PC-3 (cell line): ENCODE results near the gene GPR25. TPM values are rescaled to one million over a fixed set of nuclear protein-coding genes. Genes with fewer than 3 reads are reported as not detected.

Experiments
- ATAC-seq: fragments of 200-7000 bp; cut with Tn5 transposase; 2 replicates; pipeline ENCODE4 v1.9.1; 2020; ENCODE audit warnings: mild to moderate bottlenecking, moderate library complexity
- BruUV-seq: library from RNA; stranded (reverse); fragments of 400-500 nt; replicated peaks from 2 replicates; lab custom pipeline; 2021; lab: Mats Ljungman, UMichigan
- CTCF ChIA-PET: fragments of 300-600 bp; sonication (Branson Sonifier 250); formaldehyde crosslinking; loops from one replicate; lab custom pipeline; 2022; ENCODE audit warnings: antibody characterized with exemption; lab: Charles Lee
- POLR2A ChIA-PET: fragments of 300-600 bp; sonication (Branson Sonifier 250); formaldehyde crosslinking; loops from one replicate; lab custom pipeline; 2022; ENCODE audit warnings: antibody characterized with exemption; ENCODE audit not compliant: unreplicated experiment; lab: Charles Lee
- DNase-seq: peaks from one replicate; pipeline ENCODE4 v3.0.0-alpha.2; 2015
- H2AFZ ChIP-seq: fragments of 300-600 bp; sonication (generic); 2 replicates; pipeline ENCODE4 v1.6.0; 2016; ENCODE audit warnings: antibody characterized with exemption, low read length
- H3F3A ChIP-seq: fragments of 300-600 bp; sonication (generic); one replicate; pipeline ENCODE4 v1.6.0; 2017; ENCODE audit warnings: antibody characterized with exemption, low read length, control low read depth, mild to moderate bottlenecking; ENCODE audit not compliant: unreplicated experiment
- H3K27ac ChIP-seq: fragments of 300-600 bp; sonication (generic); 2 replicates; pipeline ENCODE4 v1.5.1; 2016; ENCODE audit warnings: mild to moderate bottlenecking, low read length
- H3K27me3 ChIP-seq: fragments of 300-600 bp; sonication (generic); 2 replicates; pipeline ENCODE4 v1.6.1; 2016; ENCODE audit warnings: low read length, mixed read lengths
- H3K36me3 ChIP-seq: fragments of 300-600 bp; sonication (generic); 2 replicates; pipeline ENCODE4 v1.6.1; 2016; ENCODE audit warnings: low read depth, mixed run types, low read length, mixed read lengths
- H3K4me1 ChIP-seq: fragments of 300-600 bp; sonication (generic); 2 replicates; pipeline ENCODE4 v1.5.1; 2016; ENCODE audit warnings: low read length; ENCODE audit not compliant: insufficient read depth
- H3K4me2 ChIP-seq: fragments of 300-600 bp; sonication (generic); 2 replicates; pipeline ENCODE4 v1.6.0; 2016; ENCODE audit warnings: low read length
- H3K4me3 ChIP-seq: fragments of 300-600 bp; sonication (generic); 2 replicates; pipeline ENCODE4 v1.5.1; 2016; ENCODE audit warnings: mild to moderate bottlenecking, low read length, mixed read lengths
- H3K79me2 ChIP-seq: fragments of 300-600 bp; sonication (generic); 2 replicates; pipeline ENCODE4 v1.6.1; 2017; ENCODE audit warnings: low read length, mixed read lengths
- H3K9ac ChIP-seq: fragments of 300-600 bp; sonication (generic); 2 replicates; pipeline ENCODE4 v1.6.0; 2016; ENCODE audit warnings: mild to moderate bottlenecking, low read length
- H3K9me2 ChIP-seq: fragments of 300-600 bp; sonication (generic); replicated peaks from 2 replicates; pipeline ENCODE4 v1.6.1; 2016; ENCODE audit warnings: mixed run types, low read length, mixed read lengths
- H3K9me3 ChIP-seq: fragments of 300-600 bp; sonication (generic); 2 replicates; pipeline ENCODE4 v1.6.1; 2016; ENCODE audit warnings: low read length, mixed read lengths
- H4K20me1 ChIP-seq: fragments of 300-600 bp; sonication (generic); 2 replicates; pipeline ENCODE4 v1.6.1; 2016; ENCODE audit warnings: low read length, mixed read lengths
- EZH2 ChIP-seq: fragments of 300-600 bp; sonication (generic); IDR thresholded peaks from one replicate; pipeline ENCODE4 v1.6.1; 2017; ENCODE audit warnings: antibody characterized with exemption, mild to moderate bottlenecking, low read length; ENCODE audit not compliant: unreplicated experiment
- EZH2phosphoT487 ChIP-seq: fragments of 300-600 bp; sonication (generic); IDR thresholded peaks from 2 replicates; pipeline ENCODE4 v1.6.1; 2018; ENCODE audit warnings: mild to moderate bottlenecking, antibody characterized with exemption, low read length, borderline replicate concordance
- intact Hi-C: fragments of 100-400 bp; cut with micrococcal nuclease; formaldehyde crosslinking; loops from 2 replicates; pipeline ENCODE4 v1.9.0; 2023
- total RNA-seq: library from RNA; depleted of rRNA; stranded (reverse); fragments of >200 nt; gene quantifications from 2 replicates; pipeline ENCODE4 v1.2.3, GENCODE V29; 2014
- TF ChIP-seq, protein P1 (sequence below): fragments of 300-600 bp; sonication (generic); conservative IDR thresholded peaks from 2 replicates; pipeline ENCODE4 v1.5.1; 2017; ENCODE audit warnings: antibody characterized with exemption, low read depth, mild to moderate bottlenecking, low read length

Gene GPR25
- total RNA-seq, 1 experiment from 2014 or later: not detected

DNA sequence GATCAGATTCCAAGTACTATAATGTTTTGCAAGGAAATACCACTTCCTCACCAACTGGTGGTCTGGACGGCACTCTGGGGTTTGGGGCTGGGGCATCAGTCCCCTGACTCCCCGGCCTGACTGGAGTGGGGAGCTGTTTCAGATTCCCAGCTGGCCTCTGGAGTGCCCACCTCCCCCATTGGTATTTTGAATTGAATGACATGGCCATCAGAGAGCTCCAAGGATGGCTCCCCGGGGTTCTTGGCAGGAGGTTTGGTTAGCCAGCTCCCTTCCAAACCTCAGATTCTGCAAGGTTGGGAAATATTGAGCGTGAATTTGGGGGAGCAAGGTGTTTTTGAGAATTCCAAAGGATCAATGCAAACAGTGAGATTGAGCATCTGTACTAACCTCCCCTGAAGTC is 19.8 kb downstream of the GPR25 start:
- intact Hi-C loops: loop anchor here (5.0 kb wide), 1 partner anchor 220 kb away; the partner anchor contains the start of gene CACNA1S
- no peaks in the 10 kb centered on the region for H3K27me3 ChIP-seq
- H3K79me2 ChIP-seq: peaks cover 65% of the 10 kb centered on the region
- H3K9ac ChIP-seq: peak overlapping the region; percentile 83
- H3K4me2 ChIP-seq: peak overlapping the region; percentile 86
- peak overlapping the region; percentile 74 for H3K27ac ChIP-seq
- H3K4me3 ChIP-seq: peak overlapping the region; percentile 67
- no peak overlapping the region for H2AFZ ChIP-seq
- H3F3A ChIP-seq: peaks cover 13% of the 10 kb centered on the region
- TF ChIP-seq EZH2: no peak
- TF ChIP-seq EZH2phosphoT487: no peak
- TF ChIP-seq, protein P1, sequence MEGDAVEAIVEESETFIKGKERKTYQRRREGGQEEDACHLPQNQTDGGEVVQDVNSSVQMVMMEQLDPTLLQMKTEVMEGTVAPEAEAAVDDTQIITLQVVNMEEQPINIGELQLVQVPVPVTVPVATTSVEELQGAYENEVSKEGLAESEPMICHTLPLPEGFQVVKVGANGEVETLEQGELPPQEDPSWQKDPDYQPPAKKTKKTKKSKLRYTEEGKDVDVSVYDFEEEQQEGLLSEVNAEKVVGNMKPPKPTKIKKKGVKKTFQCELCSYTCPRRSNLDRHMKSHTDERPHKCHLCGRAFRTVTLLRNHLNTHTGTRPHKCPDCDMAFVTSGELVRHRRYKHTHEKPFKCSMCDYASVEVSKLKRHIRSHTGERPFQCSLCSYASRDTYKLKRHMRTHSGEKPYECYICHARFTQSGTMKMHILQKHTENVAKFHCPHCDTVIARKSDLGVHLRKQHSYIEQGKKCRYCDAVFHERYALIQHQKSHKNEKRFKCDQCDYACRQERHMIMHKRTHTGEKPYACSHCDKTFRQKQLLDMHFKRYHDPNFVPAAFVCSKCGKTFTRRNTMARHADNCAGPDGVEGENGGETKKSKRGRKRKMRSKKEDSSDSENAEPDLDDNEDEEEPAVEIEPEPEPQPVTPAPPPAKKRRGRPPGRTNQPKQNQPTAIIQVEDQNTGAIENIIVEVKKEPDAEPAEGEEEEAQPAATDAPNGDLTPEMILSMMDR: no peak
- DNase-seq: no peak
- no peaks in the 10 kb centered on the region for H3K9me3 ChIP-seq
- no peaks in the 10 kb centered on the region for H3K9me2 ChIP-seq
- ChIA-PET CTCF (interaction anchor here (0.5 kb wide), 1 partner anchor 278 kb away, joined by 8 read pairs; no protein-coding TSS in a partner anchor), POLR2A (no interaction called here)
- no peaks in the 10 kb centered on the region for H3K36me3 ChIP-seq
- ATAC-seq: no peak
- peaks cover 6% of the 10 kb centered on the region for H4K20me1 ChIP-seq
- no TSS peak for BruUV-seq
- peaks cover 73% of the 10 kb centered on the region for H3K4me1 ChIP-seq

DNA sequence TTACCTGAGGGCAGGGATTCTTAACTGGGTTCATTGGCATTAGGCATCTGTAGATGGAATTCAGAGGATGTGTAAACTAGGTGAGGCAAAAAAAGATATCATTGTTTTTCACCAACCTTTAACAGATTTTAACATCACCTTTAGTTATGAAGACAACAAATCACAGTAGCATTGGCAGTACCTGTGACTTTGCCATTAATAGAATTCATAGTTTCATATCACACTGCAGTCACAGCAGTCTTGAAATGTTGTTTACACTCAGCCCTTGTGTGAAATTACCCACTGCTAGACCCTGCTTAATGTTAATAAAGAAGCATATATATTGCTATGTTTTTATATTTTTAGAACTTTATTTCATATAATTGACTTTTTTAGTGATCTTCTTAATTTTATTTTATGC is 20.2 kb downstream of the GPR25 start:
- no peaks in the 10 kb centered on the region for H3K9me3 ChIP-seq
- TSS peak; percentile 34 for BruUV-seq
- H3K36me3 ChIP-seq: no peaks in the 10 kb centered on the region; the same call in 1 of the 2 replicates
- peak; percentile 37 for DNase-seq
- POLR2A ChIA-PET: interaction anchor here (0.7 to 0.8 kb wide), 2 partner anchors 262 to 271 kb away, joined by 4 read pairs; partner anchors contain the start of gene TMEM9
- H3K9ac ChIP-seq: peak overlapping the region; percentile 10; the same call in 1 of the 2 replicates
- intact Hi-C loops: loop anchor here (5.0 kb wide), 1 partner anchor 219 kb away; the partner anchor contains the start of gene CACNA1S
- no peak for ATAC-seq
- CTCF ChIA-PET: interaction anchor here (0.5 kb wide), 1 partner anchor 135 kb away, joined by 13 read pairs; no protein-coding TSS in a partner anchor
- TF ChIP-seq, protein P1: no peak
- TF ChIP-seq EZH2 (no peak), EZH2phosphoT487 (no peak)
- no peaks in the 10 kb centered on the region for H3K27me3 ChIP-seq
- H3K27ac ChIP-seq: peak overlapping the region; percentile 74
- peaks cover 77% of the 10 kb centered on the region for H3K4me1 ChIP-seq
- H3K9me2 ChIP-seq: no peaks in the 10 kb centered on the region
- peak overlapping the region; percentile 54; the same call in 1 of the 2 replicates for H2AFZ ChIP-seq
- H3K79me2 ChIP-seq: peaks cover 69% of the 10 kb centered on the region
- H3F3A ChIP-seq: peaks cover 13% of the 10 kb centered on the region
- H4K20me1 ChIP-seq: peaks cover 10% of the 10 kb centered on the region
- H3K4me3 ChIP-seq: peak overlapping the region; percentile 67
- H3K4me2 ChIP-seq: peak overlapping the region; percentile 86

GRCh38 chr1:200893411-200893901 is 20.7 kb downstream of the GPR25 start:
- BruUV-seq: no TSS peak
- intact Hi-C loops: loop anchor here (5.0 kb wide), 1 partner anchor 219 kb away; the partner anchor contains the start of gene CACNA1S

More at GRCh38 chr1:200893411-200893901, 20.7 kb downstream of the GPR25 start:
- TF ChIP-seq EZH2 (no peak), EZH2phosphoT487 (no peak)
- TF ChIP-seq, protein P1: no peak
- Histone ChIP-seq H3K27me3 (no peaks in the 10 kb centered on the region), H2AFZ (peak overlapping the region; percentile 54), H3K4me2 (peak overlapping the region; percentile 86), H3K9me2 (no peaks in the 10 kb centered on the region), H4K20me1 (peaks cover 11% of the 10 kb centered on the region), H3K9ac (peak overlapping the region; percentile 10), H3K36me3 (peaks cover 5% of the 10 kb centered on the region; the same call in 1 of the 2 replicates), H3F3A (peaks cover 13% of the 10 kb centered on the region), H3K4me1 (peaks cover 77% of the 10 kb centered on the region), H3K27ac (peak overlapping the region; percentile 74), H3K4me3 (peak overlapping the region; percentile 67), H3K9me3 (no peaks in the 10 kb centered on the region), H3K79me2 (peaks cover 74% of the 10 kb centered on the region)
- DNase-seq (peak; percentile 91), ATAC-seq (peak; percentile 34)
- POLR2A ChIA-PET: interaction anchor here (0.5 to 0.8 kb wide), 3 partner anchors 10 to 271 kb away, joined by 4 to 5 read pairs (median 4); partner anchors contain the start of gene TMEM9
- CTCF ChIA-PET: interaction anchor here (0.5 to 0.6 kb wide), 2 partner anchors 134 to 271 kb away, joined by 4 to 13 read pairs; no protein-coding TSS in a partner anchor
